WERI-Rb-1 (cell line): ENCODE results near the gene RORB.

Experiments
- DNase-seq: peaks from one replicate; pipeline ENCODE4 v3.0.0-alpha.2; 2020
- H3K27ac ChIP-seq: fragments of 250-450 bp; sonication (Bioruptor Pico); 2 replicates; pipeline ENCODE4 v1.5.1; 2020; ENCODE audit warnings: mild to moderate bottlenecking, moderate library complexity
- H3K27me3 ChIP-seq: fragments of 250-450 bp; sonication (Bioruptor Pico); 2 replicates; pipeline ENCODE4 v1.5.1; 2021; ENCODE audit warnings: mild to moderate bottlenecking, low read depth, moderate library complexity; ENCODE audit not compliant: insufficient read depth, severe bottlenecking
- H3K36me3 ChIP-seq: fragments of 250-450 bp; sonication (Bioruptor Pico); 2 replicates; pipeline ENCODE4 v1.5.1; 2020; ENCODE audit warnings: mild to moderate bottlenecking, moderate library complexity
- H3K4me3 ChIP-seq: 2 replicates; pipeline ENCODE4 v1.5.1; 2011; ENCODE audit warnings: low read depth, mild to moderate bottlenecking, control low read depth, low read length
- H3K9me3 ChIP-seq: fragments of 250-450 bp; sonication (Bioruptor Pico); 2 replicates; pipeline ENCODE4 v1.5.1; 2021; ENCODE audit warnings: mild to moderate bottlenecking, moderate library complexity; ENCODE audit not compliant: severe bottlenecking
- CTCF ChIP-seq: IDR thresholded peaks from 2 replicates; pipeline ENCODE4 v1.5.1; 2011; ENCODE audit warnings: low read depth, mild to moderate bottlenecking, control low read depth, inconsistent platforms, low read length

Gene RORB

GRCh38 chr9:74663439-74663838, 166.3 kb downstream of the RORB start:
- H3K36me3 ChIP-seq, result peaks cover 10% of the 10 kb centered on the region
- H3K27me3 ChIP-seq, result no peaks in the 10 kb centered on the region
- no peaks in the 10 kb centered on the region for H3K9me3 ChIP-seq
- no peak overlapping the region for H3K4me3 ChIP-seq
- no peak for DNase-seq
- no peak for TF ChIP-seq CTCF
- H3K27ac ChIP-seq, result no peak overlapping the region

- H3K4me3 ChIP-seq, result no peak overlapping the region
- H3K27me3 ChIP-seq, result no peaks in the 10 kb centered on the region
- no peak for DNase-seq
- H3K36me3 ChIP-seq, result peaks cover 14% of the 10 kb centered on the region
- no peaks in the 10 kb centered on the region for H3K9me3 ChIP-seq
- no peak overlapping the region for H3K27ac ChIP-seq
- no peak for TF ChIP-seq CTCF
These were observed 169.6 kb downstream of the RORB start for GRCh38 chr9:74666625-74667316.

GRCh38 chr9:74672237-74672636, 175.1 kb downstream of the RORB start:
- no peak overlapping the region for H3K4me3 ChIP-seq
- no peaks in the 10 kb centered on the region for H3K27me3 ChIP-seq
- no peaks in the 10 kb centered on the region for H3K9me3 ChIP-seq
- H3K27ac ChIP-seq, result no peak overlapping the region
- peaks cover 14% of the 10 kb centered on the region for H3K36me3 ChIP-seq
- DNase-seq, result no peak
- TF ChIP-seq CTCF, result no peak

GRCh38 chr9:74674077-74674476, 176.9 kb downstream of the RORB start:
- Histone ChIP-seq H3K27me3 (no peaks in the 10 kb centered on the region), H3K4me3 (no peak overlapping the region), H3K27ac (no peak overlapping the region), H3K36me3 (no peaks in the 10 kb centered on the region; the same call in none of the 2 replicates), H3K9me3 (no peaks in the 10 kb centered on the region)
- no peak for TF ChIP-seq CTCF
- DNase-seq, result no peak

- TF ChIP-seq CTCF, result no peak
These were observed 184.8 kb downstream of the RORB start for GRCh38 chr9:74681906-74682305.

GRCh38 chr9:74683322-74683721, 186.2 kb downstream of the RORB start:
- no peaks in the 10 kb centered on the region for H3K27me3 ChIP-seq
- H3K9me3 ChIP-seq, result no peaks in the 10 kb centered on the region
- no peak for TF ChIP-seq CTCF
- H3K4me3 ChIP-seq, result no peak overlapping the region
- no peak overlapping the region for H3K27ac ChIP-seq
- no peaks in the 10 kb centered on the region for H3K36me3 ChIP-seq
- DNase-seq, result no peak

More at GRCh38 chr9:74681906-74682305, 184.8 kb downstream of the RORB start:
- Histone ChIP-seq H3K4me3 (no peak overlapping the region), H3K27ac (no peak overlapping the region), H3K9me3 (no peaks in the 10 kb centered on the region), H3K36me3 (no peaks in the 10 kb centered on the region), H3K27me3 (no peaks in the 10 kb centered on the region)
- no peak for DNase-seq
